Testis (tissue), 3 donors: ENCODE measurements around the gene IPO11. TPM values are rescaled to one million over a fixed set of nuclear protein-coding genes. Genes with fewer than 3 reads are reported as not detected.

Source experiments
- DNase-seq: peaks from one replicate; pipeline ENCODE4 v3.0.0-alpha.2; 2019
- H3K27ac ChIP-seq, 2 donors: fragments of 200-600 bp; sonication (generic); one replicate each; pipeline ENCODE4 v1.5.1; 2019
- H3K27me3 ChIP-seq: fragments of 200-600 bp; sonication (generic); one replicate; pipeline ENCODE4 v1.5.1; 2019
- H3K36me3 ChIP-seq: fragments of 200-600 bp; sonication (generic); one replicate; pipeline ENCODE4 v1.5.1; 2017; ENCODE audit warnings: low read depth; ENCODE audit errors: missing control alignments
- H3K4me1 ChIP-seq: fragments of 200-600 bp; sonication (generic); one replicate; pipeline ENCODE4 v1.5.1; 2019
- H3K4me3 ChIP-seq, 2 donors: fragments of 200-600 bp; sonication (generic); one replicate each; pipeline ENCODE4 v1.5.1; 2017 to 2019
- H3K9me3 ChIP-seq: fragments of 200-600 bp; sonication (generic); one replicate; pipeline ENCODE4 v1.5.1; 2017
- POLR2A ChIP-seq: fragments of 450-650 bp; IDR thresholded peaks from one replicate; pipeline ENCODE4 v1.6.1; 2017; ENCODE audit warnings: antibody characterized with exemption, mild to moderate bottlenecking, moderate library complexity
- WGBS, 2 donors: methylation state at CpG; one replicate each; pipeline ENCODE4 v1.1.5; 2018; 5-methylcytosine and 5-hydroxymethylcytosine counted together
- intact Hi-C: fragments of 100-400 bp; cut with DNase I; formaldehyde crosslinking; loops from one replicate; pipeline ENCODE4 v1.15.1; 2023; ENCODE audit warnings: low total_unique reads
- polyA plus RNA-seq: library from polyadenylated mRNA; stranded (reverse); fragments of 350-450 nt; fragmentation: Illumina TruSeq; extraction: RNeasy Lipid Tissue Mini Kit (QIAGEN cat#74804); gene quantifications from one replicate; pipeline ENCODE4 v1.2.3, GENCODE V29; 2014; ENCODE audit warnings: low read depth, low replicate concordance; ENCODE audit not compliant: insufficient read depth
- total RNA-seq, 2 donors: library from RNA; depleted of rRNA; stranded (reverse); fragments of >200 nt; gene quantifications; one replicate each; pipeline ENCODE4 v1.2.3, GENCODE V29; 2016
- TF ChIP-seq, protein P1 (sequence below), 3 experiments: fragments of 450-650 bp in 2 of 3; fragments of 200-600 bp in 1 of 3; sonication (generic) in 1 of 3; IDR thresholded peaks; one replicate each; pipeline ENCODE4 v1.5.1; 2016 to 2019; ENCODE audit warnings: antibody characterized with exemption in 3 of 3, mild to moderate bottlenecking in 2 of 3, moderate library complexity in 1 of 3

IPO11 gene
- total and polyA plus RNA-seq, 3 donors from 2014 or later = 50.3 to 74.5 (median 67.3) TPM

DNA sequence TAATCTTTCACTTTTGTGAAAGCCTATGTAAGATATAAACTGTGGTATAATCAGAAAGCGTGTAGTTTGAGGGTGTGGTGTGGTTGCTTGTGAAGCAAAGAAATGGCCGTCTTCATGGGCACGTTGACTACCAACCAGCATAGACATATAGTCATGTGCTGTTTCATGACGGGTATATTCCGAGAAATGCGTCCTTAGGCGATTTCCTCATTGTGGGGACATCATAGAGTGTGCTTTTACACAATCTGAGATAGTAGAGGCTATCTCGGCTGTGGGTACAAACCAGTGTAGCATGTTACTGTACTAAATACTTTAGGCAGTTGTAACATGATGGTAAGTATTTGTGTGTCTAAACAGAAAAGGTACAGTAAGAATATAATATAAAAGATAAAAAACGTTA, 86.4 kb downstream of the IPO11 start:
- intact Hi-C loops = no loop called here

DNA sequence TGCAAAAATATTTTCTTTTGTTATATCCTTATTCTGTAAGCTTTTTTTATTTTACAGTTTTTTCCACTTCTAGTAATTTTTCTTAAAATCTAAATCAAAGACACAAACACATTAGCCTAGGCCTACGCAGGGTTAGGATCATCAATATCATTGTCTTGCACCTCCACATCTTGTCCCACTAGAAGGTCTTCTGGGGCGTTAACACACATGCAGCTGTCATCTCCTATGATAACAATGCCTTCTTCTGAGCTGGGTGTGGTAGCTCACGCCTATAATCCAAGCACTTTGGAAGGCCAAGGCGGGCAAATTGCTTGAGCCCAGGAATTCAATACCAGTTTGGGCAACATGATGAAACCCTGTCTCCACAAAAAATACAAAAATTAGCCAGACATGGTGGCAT, 87.2 kb downstream of the IPO11 start:
- Histone ChIP-seq H3K27ac (no peak overlapping the region), H3K4me3 (no peak overlapping the region), H3K27me3 (no peaks in the 10 kb centered on the region), H3K4me1 (no peaks in the 10 kb centered on the region), H3K36me3 (no peaks in the 10 kb centered on the region), H3K9me3 (no peaks in the 10 kb centered on the region)
- TF ChIP-seq POLR2A = no peak
- TF ChIP-seq, protein P1, sequence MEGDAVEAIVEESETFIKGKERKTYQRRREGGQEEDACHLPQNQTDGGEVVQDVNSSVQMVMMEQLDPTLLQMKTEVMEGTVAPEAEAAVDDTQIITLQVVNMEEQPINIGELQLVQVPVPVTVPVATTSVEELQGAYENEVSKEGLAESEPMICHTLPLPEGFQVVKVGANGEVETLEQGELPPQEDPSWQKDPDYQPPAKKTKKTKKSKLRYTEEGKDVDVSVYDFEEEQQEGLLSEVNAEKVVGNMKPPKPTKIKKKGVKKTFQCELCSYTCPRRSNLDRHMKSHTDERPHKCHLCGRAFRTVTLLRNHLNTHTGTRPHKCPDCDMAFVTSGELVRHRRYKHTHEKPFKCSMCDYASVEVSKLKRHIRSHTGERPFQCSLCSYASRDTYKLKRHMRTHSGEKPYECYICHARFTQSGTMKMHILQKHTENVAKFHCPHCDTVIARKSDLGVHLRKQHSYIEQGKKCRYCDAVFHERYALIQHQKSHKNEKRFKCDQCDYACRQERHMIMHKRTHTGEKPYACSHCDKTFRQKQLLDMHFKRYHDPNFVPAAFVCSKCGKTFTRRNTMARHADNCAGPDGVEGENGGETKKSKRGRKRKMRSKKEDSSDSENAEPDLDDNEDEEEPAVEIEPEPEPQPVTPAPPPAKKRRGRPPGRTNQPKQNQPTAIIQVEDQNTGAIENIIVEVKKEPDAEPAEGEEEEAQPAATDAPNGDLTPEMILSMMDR (IDR thresholded peaks at IDR 0.05) = no peak
- intact Hi-C loops = no loop called here
- 92 to 97% methylated on average over 4 of the region's 4 CpGs for WGBS, 2 donors
- DNase-seq = no peak

More for the DNA sequence above, 86.4 kb downstream of the IPO11 start:
- TF ChIP-seq POLR2A = no peak
- TF ChIP-seq, protein P1 (IDR thresholded peaks at IDR 0.05) = no peak
- WGBS, 2 donors = 85 to 92% methylated on average over 8 to 9 of the region's 9 CpGs
- H3K4me1 ChIP-seq = no peaks in the 10 kb centered on the region
- no peak for DNase-seq
- H3K4me3 ChIP-seq = no peak overlapping the region
- H3K9me3 ChIP-seq = no peaks in the 10 kb centered on the region
- H3K27ac ChIP-seq = no peak overlapping the region
- H3K36me3 ChIP-seq = no peaks in the 10 kb centered on the region
- H3K27me3 ChIP-seq = no peaks in the 10 kb centered on the region

DNA sequence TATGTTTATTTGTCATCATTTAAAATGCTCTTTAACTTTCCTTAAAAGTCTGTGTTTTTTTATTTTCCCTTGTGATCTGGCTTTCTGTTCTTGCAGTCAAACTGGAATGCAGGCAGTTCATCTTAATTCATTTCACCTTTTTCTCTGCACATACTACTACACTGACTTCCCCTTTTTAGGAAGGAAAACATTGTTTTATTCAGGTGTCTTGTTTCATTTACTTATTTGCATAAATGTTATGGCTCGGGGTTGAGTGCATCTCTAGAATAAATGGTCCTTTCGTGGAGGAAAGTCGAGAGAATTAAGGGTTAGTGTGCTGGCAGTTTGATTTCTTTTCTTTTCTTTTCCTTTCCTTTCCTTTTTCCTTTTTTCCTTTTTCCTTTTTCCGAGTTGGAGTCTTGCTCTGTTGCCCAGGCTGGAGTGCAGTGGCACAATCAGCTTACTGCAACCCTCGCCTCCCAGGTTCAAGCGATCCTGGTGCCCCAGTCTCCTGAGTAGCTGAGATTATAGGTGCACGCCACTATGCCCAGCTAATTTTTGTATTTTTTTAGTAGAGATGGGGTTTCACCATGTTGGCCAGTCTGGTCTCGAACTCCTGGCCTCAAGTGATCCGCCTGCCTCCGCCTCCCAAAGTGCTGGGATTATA, 90.0 kb downstream of the IPO11 start:
- Histone ChIP-seq H3K9me3 (no peaks in the 10 kb centered on the region), H3K36me3 (no peaks in the 10 kb centered on the region), H3K27me3 (no peaks in the 10 kb centered on the region), H3K4me3 (no peak overlapping the region), H3K27ac (no peak overlapping the region), H3K4me1 (no peaks in the 10 kb centered on the region)
- no peak for TF ChIP-seq POLR2A
- TF ChIP-seq, protein P1 (IDR thresholded peaks at IDR 0.05) = no peak
- intact Hi-C loops = no loop called here
- no peak for DNase-seq
- 89 to 95% methylated on average over 10 of the region's 10 CpGs for WGBS, 2 donors

DNA sequence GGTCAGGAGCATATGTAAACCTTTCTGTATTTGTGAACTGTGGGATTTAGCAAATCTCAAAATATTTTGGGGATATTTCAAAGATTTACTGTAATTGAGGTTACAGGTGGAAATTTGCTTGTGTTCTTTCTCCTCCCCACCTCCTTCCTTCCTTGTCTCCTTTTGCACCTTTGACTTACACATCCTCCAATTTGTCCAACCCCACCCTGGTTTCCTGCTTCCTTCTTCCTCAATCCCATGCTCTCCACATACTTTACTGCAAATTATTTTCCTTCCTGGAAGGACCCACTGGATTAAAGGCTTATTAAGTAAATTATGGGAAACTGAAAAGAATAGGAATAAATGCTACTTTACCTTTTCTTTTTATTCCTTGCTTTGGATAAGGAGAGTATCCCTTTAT, 91.6 kb downstream of the IPO11 start:
- no peaks in the 10 kb centered on the region for H3K27me3 ChIP-seq
- intact Hi-C loops = no loop called here
- DNase-seq = no peak

More for the DNA sequence above, 91.6 kb downstream of the IPO11 start:
- Histone ChIP-seq H3K36me3 (no peaks in the 10 kb centered on the region), H3K9me3 (no peaks in the 10 kb centered on the region), H3K27ac (no peak overlapping the region), H3K4me1 (no peaks in the 10 kb centered on the region), H3K4me3 (no peak overlapping the region)
- TF ChIP-seq, protein P1 (IDR thresholded peaks at IDR 0.05) = no peak
- TF ChIP-seq POLR2A = no peak
